A673 (cell line): ENCODE results near the gene IER3.

Experiments used
- CTCF ChIP-seq: fragments of 300-800, 200-600 bp; sonication (generic); conservative IDR thresholded peaks from 2 replicates; pipeline ENCODE4 v1.5.1; 2017; ENCODE audit warnings: low read depth, mild to moderate bottlenecking, antibody characterized with exemption, low read length, moderate library complexity, mixed read lengths
- EZH2 ChIP-seq: fragments of 200-600 bp; sonication (generic); IDR thresholded peaks from 2 replicates; pipeline ENCODE4 v1.6.1; 2017; ENCODE audit warnings: borderline replicate concordance, low read depth, mild to moderate bottlenecking, mixed read lengths, antibody characterized with exemption, low read length; ENCODE audit not compliant: poor library complexity, severe bottlenecking

- TF ChIP-seq CTCF (peak; percentile 95), EZH2 (no peak)
Measured at GRCh38 chr6:30722280-30723112, 21.9 kb downstream of the IER3 start.
